ENCODE data around the gene WNT9B. TPM values are rescaled to one million over a fixed set of nuclear protein-coding genes. Genes with fewer than 3 reads are reported as not detected.

WNT9B gene
- total and polyA plus RNA-seq, 4 donors, result 0.08 to 0.14 (median 0.10) TPM; not detected in 1

GRCh38 chr17:46873941-46874645 lies 22.7 kb downstream of the WNT9B start:
- Histone ChIP-seq H3K27me3 (ENCODE audit: control insufficient read depth in 4 of 4, insufficient read depth in 4 of 4, low read length in 3 of 4) (no peaks in the 10 kb centered on the region), H3K27ac (ENCODE audit: low read depth in 1 of 2, low read length in 2 of 2) (no peak overlapping the region), H3K9ac (ENCODE audit: low read depth in 1 of 2, low read length in 2 of 2) (no peak overlapping the region), H3K4me3 (ENCODE audit: low read depth in 1 of 3, low read length in 3 of 3) (no peak overlapping the region), H3K36me3 (ENCODE audit: control insufficient read depth in 4 of 4, insufficient read depth in 3 of 4, low read depth in 1 of 4, low read length in 3 of 4) (no peaks in the 10 kb centered on the region), H3K4me1 (ENCODE audit: control insufficient read depth in 4 of 4, insufficient read depth in 4 of 4, low read length in 3 of 4) (peaks cover 2 to 21% (median 13%) of the 10 kb centered on the region in 4 donors), H3K9me3 (ENCODE audit: control insufficient read depth in 4 of 4, low read length in 3 of 4) (no peaks in the 10 kb centered on the region)
- no peak for DNase-seq (ENCODE audit: low spot score)
- WGBS, result 87% methylated on average over 7 of the region's 7 CpGs
- no peak for TF ChIP-seq TAF1 (conservative IDR thresholded peaks at IDR 0.05)
- TF ChIP-seq, protein P1, sequence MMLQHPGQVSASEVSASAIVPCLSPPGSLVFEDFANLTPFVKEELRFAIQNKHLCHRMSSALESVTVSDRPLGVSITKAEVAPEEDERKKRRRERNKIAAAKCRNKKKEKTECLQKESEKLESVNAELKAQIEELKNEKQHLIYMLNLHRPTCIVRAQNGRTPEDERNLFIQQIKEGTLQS (IDR thresholded peaks at IDR 0.05), result no peak
- TF ChIP-seq MAX (IDR thresholded peaks at IDR 0.05), result no peak
- no peak for TF ChIP-seq ZBTB33 (IDR thresholded peaks at IDR 0.05)
- TF ChIP-seq SP1 (IDR thresholded peaks at IDR 0.05), result no peak
- no peak for TF ChIP-seq GABPA (IDR thresholded peaks at IDR 0.05 in 1 of 2, conservative IDR thresholded peaks at IDR 0.05 in 1 of 2)
- no peak for TF ChIP-seq JUND (IDR thresholded peaks at IDR 0.05)
- TF ChIP-seq HNF4A (conservative IDR thresholded peaks at IDR 0.05), result no peak
- TF ChIP-seq RAD21 (IDR thresholded peaks at IDR 0.05), result no peak
- TF ChIP-seq EGR1 (IDR thresholded peaks at IDR 0.05; ENCODE audit: low read depth in 2 of 2), result no peak
- TF ChIP-seq CTCF (IDR thresholded peaks at IDR 0.05; ENCODE audit: low read depth, low read length, missing input control), result no peak
- TF ChIP-seq, protein P2, sequence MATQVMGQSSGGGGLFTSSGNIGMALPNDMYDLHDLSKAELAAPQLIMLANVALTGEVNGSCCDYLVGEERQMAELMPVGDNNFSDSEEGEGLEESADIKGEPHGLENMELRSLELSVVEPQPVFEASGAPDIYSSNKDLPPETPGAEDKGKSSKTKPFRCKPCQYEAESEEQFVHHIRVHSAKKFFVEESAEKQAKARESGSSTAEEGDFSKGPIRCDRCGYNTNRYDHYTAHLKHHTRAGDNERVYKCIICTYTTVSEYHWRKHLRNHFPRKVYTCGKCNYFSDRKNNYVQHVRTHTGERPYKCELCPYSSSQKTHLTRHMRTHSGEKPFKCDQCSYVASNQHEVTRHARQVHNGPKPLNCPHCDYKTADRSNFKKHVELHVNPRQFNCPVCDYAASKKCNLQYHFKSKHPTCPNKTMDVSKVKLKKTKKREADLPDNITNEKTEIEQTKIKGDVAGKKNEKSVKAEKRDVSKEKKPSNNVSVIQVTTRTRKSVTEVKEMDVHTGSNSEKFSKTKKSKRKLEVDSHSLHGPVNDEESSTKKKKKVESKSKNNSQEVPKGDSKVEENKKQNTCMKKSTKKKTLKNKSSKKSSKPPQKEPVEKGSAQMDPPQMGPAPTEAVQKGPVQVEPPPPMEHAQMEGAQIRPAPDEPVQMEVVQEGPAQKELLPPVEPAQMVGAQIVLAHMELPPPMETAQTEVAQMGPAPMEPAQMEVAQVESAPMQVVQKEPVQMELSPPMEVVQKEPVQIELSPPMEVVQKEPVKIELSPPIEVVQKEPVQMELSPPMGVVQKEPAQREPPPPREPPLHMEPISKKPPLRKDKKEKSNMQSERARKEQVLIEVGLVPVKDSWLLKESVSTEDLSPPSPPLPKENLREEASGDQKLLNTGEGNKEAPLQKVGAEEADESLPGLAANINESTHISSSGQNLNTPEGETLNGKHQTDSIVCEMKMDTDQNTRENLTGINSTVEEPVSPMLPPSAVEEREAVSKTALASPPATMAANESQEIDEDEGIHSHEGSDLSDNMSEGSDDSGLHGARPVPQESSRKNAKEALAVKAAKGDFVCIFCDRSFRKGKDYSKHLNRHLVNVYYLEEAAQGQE (IDR thresholded peaks at IDR 0.05), result no peak
- TF ChIP-seq FOXA2 (IDR thresholded peaks at IDR 0.05), result no peak
- no peak for TF ChIP-seq NR2F2 (IDR thresholded peaks at IDR 0.05)
- no peak for TF ChIP-seq FOXA1 (IDR thresholded peaks at IDR 0.05)
- no peak for TF ChIP-seq RXRA (IDR thresholded peaks at IDR 0.05)
- TF ChIP-seq HNF4G (IDR thresholded peaks at IDR 0.05), result no peak
- TF ChIP-seq YY1 (IDR thresholded peaks at IDR 0.05), result no peak

All from liver (tissue), 9 donors.